ENCODE measurements around the gene PLA2G5. TPM values are rescaled to one million over a fixed set of nuclear protein-coding genes. Genes with fewer than 3 reads are reported as not detected.
"Not testable (repeated sequence)": the region's sequence is repeated elsewhere in the genome, so short reads cannot be mapped to it uniquely, and the experiment has no call there.

The PLA2G5 gene
- total and polyA plus RNA-seq, 2 of the 4 experiments (the other 2 are of a cell fraction), result not detected

- H3K4ac ChIP-seq (ENCODE audit: low read depth, low read length); H3K18ac ChIP-seq (ENCODE audit: low read depth, low read length); H4K91ac ChIP-seq (ENCODE audit: insufficient read depth, low read depth, low read length); H4K5ac ChIP-seq (ENCODE audit: low read depth, low read length); H4K8ac ChIP-seq (ENCODE audit: low read depth in 2 of 2, low read length in 2 of 2); H3K14ac ChIP-seq (replicated peaks; ENCODE audit: low read depth, low read length); H2AFZ ChIP-seq (replicated peaks; ENCODE audit: low read length, poor library complexity); ATAC-seq (ENCODE audit: low read depth); H3K9ac ChIP-seq (ENCODE audit: low read depth, low read length); H3K9me1 ChIP-seq (ENCODE audit: insufficient read depth, low read length); in situ Hi-C loops (cut with MboI; ENCODE audit: low sequenced_read_pairs); H3K4me2 ChIP-seq (ENCODE audit: low read depth, low read length); CTCF ChIA-PET; H3K4me3 ChIP-seq (ENCODE audit: insufficient read depth, low read depth, low read length); H2BK20ac ChIP-seq (ENCODE audit: low read depth, low read length); H2AK9ac ChIP-seq (replicated peaks; ENCODE audit: low read depth, low read length, poor library complexity); BruUV-seq (replicated peaks); H2AK5ac ChIP-seq (ENCODE audit: low read depth, low read length); POLR2A ChIA-PET (ENCODE audit: unreplicated experiment); dilution Hi-C loops (cut with HindIII; ENCODE audit: low sequenced_read_pairs, unreplicated experiment); H3K27ac ChIP-seq (ENCODE audit: insufficient read depth, low read length); H2BK120ac ChIP-seq (ENCODE audit: low read depth, low read length); H3K79me1 ChIP-seq (ENCODE audit: low read depth in 1 of 2, low read length in 2 of 2); intact Hi-C loops (cut with micrococcal nuclease); H3K23ac ChIP-seq (ENCODE audit: low read depth, low read length); H3K9me3 ChIP-seq (ENCODE audit: control insufficient read depth, insufficient read depth, low read length); H3K4me1 ChIP-seq (ENCODE audit: control insufficient read depth, insufficient read depth, low read length); H4K20me1 ChIP-seq (ENCODE audit: insufficient read depth, low read length); DNase-seq; H2BK15ac ChIP-seq (ENCODE audit: low read depth, low read length); H2BK5ac ChIP-seq (ENCODE audit: low read depth, low read length, poor library complexity, severe bottlenecking); H3K56ac ChIP-seq (ENCODE audit: extremely low read depth, insufficient read depth, low read length); H3K36me3 ChIP-seq (ENCODE audit: control insufficient read depth, insufficient read depth, low read length): not testable (repeated sequence)
- WGBS, 2 experiments (ENCODE audit: extremely low coverage in 2 of 2, insufficient read length in 1 of 2), result no CpG with 5 or more reads among the region's 6 CpGs
- peaks cover 14% of the 10 kb centered on the region for H3K27me3 ChIP-seq (ENCODE audit: control insufficient read depth, insufficient read depth, low read length)
Measured at GRCh38 chr1:20030436-20031151, 39.4 kb upstream of the PLA2G5 start.

All from IMR-90 (cell line).